PC-9 (cell line): Measurements from ENCODE around the gene ARL8B.
"Not testable (repeated sequence)": the region's sequence is repeated elsewhere in the genome, so short reads cannot be mapped to it uniquely, and the experiment has no call there.

Experiments used
- EZH2 ChIP-seq: fragments of 200-600 bp; sonication (generic); IDR thresholded peaks from 2 replicates; pipeline ENCODE4 v1.8.0; 2017; ENCODE audit warnings: antibody characterized with exemption, low read depth
- TF ChIP-seq, protein P1 (sequence below): fragments of 200-600 bp; sonication (generic); conservative IDR thresholded peaks from 2 replicates; pipeline ENCODE4 v1.6.1; 2017; ENCODE audit warnings: mixed run types, antibody characterized with exemption, mild to moderate bottlenecking, moderate library complexity

DNA sequence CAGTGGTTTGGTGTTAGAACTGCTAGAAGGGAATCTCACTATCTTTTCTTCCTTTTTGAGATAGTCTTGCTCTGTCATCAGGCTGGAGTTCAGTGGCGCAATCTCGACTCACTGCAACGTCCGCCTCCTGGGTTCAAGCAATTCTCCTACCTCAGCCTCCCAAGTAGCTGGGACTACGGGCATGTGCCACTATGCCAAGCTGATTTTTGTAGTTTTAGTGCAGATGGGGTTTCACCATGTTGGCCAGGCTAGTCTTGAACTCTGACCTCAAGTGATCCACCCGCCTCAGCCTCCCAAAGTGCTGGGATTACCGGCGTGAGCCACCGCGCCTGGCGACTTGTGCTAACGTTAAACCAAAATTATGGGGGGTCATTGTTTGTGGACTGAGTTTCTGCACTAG lies 61.6 kb downstream of the ARL8B start:
- TF ChIP-seq, protein P1, sequence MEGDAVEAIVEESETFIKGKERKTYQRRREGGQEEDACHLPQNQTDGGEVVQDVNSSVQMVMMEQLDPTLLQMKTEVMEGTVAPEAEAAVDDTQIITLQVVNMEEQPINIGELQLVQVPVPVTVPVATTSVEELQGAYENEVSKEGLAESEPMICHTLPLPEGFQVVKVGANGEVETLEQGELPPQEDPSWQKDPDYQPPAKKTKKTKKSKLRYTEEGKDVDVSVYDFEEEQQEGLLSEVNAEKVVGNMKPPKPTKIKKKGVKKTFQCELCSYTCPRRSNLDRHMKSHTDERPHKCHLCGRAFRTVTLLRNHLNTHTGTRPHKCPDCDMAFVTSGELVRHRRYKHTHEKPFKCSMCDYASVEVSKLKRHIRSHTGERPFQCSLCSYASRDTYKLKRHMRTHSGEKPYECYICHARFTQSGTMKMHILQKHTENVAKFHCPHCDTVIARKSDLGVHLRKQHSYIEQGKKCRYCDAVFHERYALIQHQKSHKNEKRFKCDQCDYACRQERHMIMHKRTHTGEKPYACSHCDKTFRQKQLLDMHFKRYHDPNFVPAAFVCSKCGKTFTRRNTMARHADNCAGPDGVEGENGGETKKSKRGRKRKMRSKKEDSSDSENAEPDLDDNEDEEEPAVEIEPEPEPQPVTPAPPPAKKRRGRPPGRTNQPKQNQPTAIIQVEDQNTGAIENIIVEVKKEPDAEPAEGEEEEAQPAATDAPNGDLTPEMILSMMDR: not testable (repeated sequence)
- TF ChIP-seq EZH2: not testable (repeated sequence)
